Immature natural killer cell (primary cell): ENCODE data around the gene ETV6. TPM values are rescaled to one million over a fixed set of nuclear protein-coding genes. Genes with fewer than 3 reads are reported as not detected.

ENCODE experiments used
- DNase-seq, 3 donors: peaks; one replicate each; pipeline ENCODE4 v3.0.0; 2022; ENCODE audit warnings: mixed read lengths in 1 of 3
- H3K27ac Mint-ChIP-seq, 6 donors: one replicate each; pipeline ENCODE4 v1.8.0; 2020; ENCODE audit warnings: mixed read lengths in 6 of 6, mild to moderate bottlenecking in 5 of 6, inconsistent platforms in 4 of 6, moderate library complexity in 3 of 6
- H3K27me3 Mint-ChIP-seq, 3 donors: one replicate each; pipeline ENCODE4 v1.8.0; 2020 to 2021; ENCODE audit warnings: low read depth in 3 of 3, mild to moderate bottlenecking in 3 of 3, mixed read lengths in 3 of 3, moderate library complexity in 3 of 3, inconsistent platforms in 1 of 3
- H3K36me3 Mint-ChIP-seq, 3 donors: one replicate each; pipeline ENCODE4 v1.8.0; 2020; ENCODE audit warnings: mixed read lengths in 3 of 3, inconsistent platforms in 2 of 3, mild to moderate bottlenecking in 2 of 3
- H3K4me1 Mint-ChIP-seq, 2 donors: one replicate each; pipeline ENCODE4 v1.8.0; 2020; ENCODE audit warnings: inconsistent platforms in 2 of 2, mild to moderate bottlenecking in 2 of 2, mixed read lengths in 2 of 2, moderate library complexity in 1 of 2
- H3K4me3 Mint-ChIP-seq, 5 donors: one replicate each; pipeline ENCODE4 v1.8.0; 2020; ENCODE audit warnings: mild to moderate bottlenecking in 5 of 5, mixed read lengths in 5 of 5, inconsistent platforms in 3 of 5, moderate library complexity in 3 of 5
- H3K9me3 Mint-ChIP-seq, 6 donors: one replicate each; pipeline ENCODE4 v1.8.0; 2020; ENCODE audit warnings: mild to moderate bottlenecking in 6 of 6, mixed read lengths in 6 of 6, inconsistent platforms in 4 of 6, moderate library complexity in 3 of 6
- polyA plus RNA-seq, 3 donors: library from polyadenylated mRNA; unstranded; fragments of 300-500 nt; fragmentation: Illumina TruSeq; gene quantifications; one replicate each; pipeline ENCODE4 v1.2.3, GENCODE V29; 2021

Gene ETV6
- polyA plus RNA-seq, 3 donors from 2014 or later, result 3.0 to 5.4 (median 3.2) TPM

- H3K4me3 Mint-ChIP-seq, result no peak overlapping the region
- H3K27ac Mint-ChIP-seq, result peak overlapping the region in 1 of 6 donors; percentile 30
- peaks cover 0 to 15% (median 10%) of the 10 kb centered on the region in 3 donors for H3K36me3 Mint-ChIP-seq
These were observed 145.3 kb downstream of the ETV6 start for GRCh38 chr12:11794751-11795150.

GRCh38 chr12:11795192-11795912 lies 145.9 kb downstream of the ETV6 start:
- Mint-ChIP-seq H3K36me3 (peaks cover 0 to 10% (median 10%) of the 10 kb centered on the region in 3 donors), H3K27ac (no peak overlapping the region), H3K27me3 (peaks cover 0 to 2% (median 0%) of the 10 kb centered on the region in 3 donors), H3K9me3 (no peaks in the 10 kb centered on the region), H3K4me3 (no peak overlapping the region), H3K4me1 (peaks cover 40 to 81% of the 10 kb centered on the region in 2 donors)
- no peak for DNase-seq

More at GRCh38 chr12:11794751-11795150, 145.3 kb downstream of the ETV6 start:
- Mint-ChIP-seq H3K9me3 (no peaks in the 10 kb centered on the region), H3K27me3 (peaks cover 0 to 2% (median 0%) of the 10 kb centered on the region in 3 donors), H3K4me1 (peaks cover 39 to 86% of the 10 kb centered on the region in 2 donors)
- no peak for DNase-seq

GRCh38 chr12:11795913-11796459 lies 146.5 kb downstream of the ETV6 start:
- peak overlapping the region in 1 of 6 donors; percentile 7 for H3K27ac Mint-ChIP-seq
- H3K9me3 Mint-ChIP-seq, result no peaks in the 10 kb centered on the region
- peaks cover 0 to 10% (median 9%) of the 10 kb centered on the region in 3 donors for H3K36me3 Mint-ChIP-seq
- no peak overlapping the region for H3K4me3 Mint-ChIP-seq
- H3K4me1 Mint-ChIP-seq, result peaks cover 46 to 82% of the 10 kb centered on the region in 2 donors
- H3K27me3 Mint-ChIP-seq, result peaks cover 0 to 2% (median 0%) of the 10 kb centered on the region in 3 donors
- no peak for DNase-seq

GRCh38 chr12:11797317-11797913 lies 147.9 kb downstream of the ETV6 start:
- no peak overlapping the region for H3K27ac Mint-ChIP-seq
- peaks cover 58 to 84% of the 10 kb centered on the region in 2 donors for H3K4me1 Mint-ChIP-seq
- H3K27me3 Mint-ChIP-seq, result no peaks in the 10 kb centered on the region
- H3K9me3 Mint-ChIP-seq, result no peaks in the 10 kb centered on the region
- H3K36me3 Mint-ChIP-seq, result no peaks in the 10 kb centered on the region
- no peak overlapping the region for H3K4me3 Mint-ChIP-seq
- no peak for DNase-seq

- Mint-ChIP-seq H3K27ac (peak overlapping the region in 2 of 6 donors; percentile 40 to 54), H3K4me3 (no peak overlapping the region), H3K27me3 (no peaks in the 10 kb centered on the region), H3K9me3 (no peaks in the 10 kb centered on the region), H3K4me1 (peaks cover 58 to 91% of the 10 kb centered on the region in 2 donors), H3K36me3 (no peaks in the 10 kb centered on the region)
- DNase-seq, result no peak
These were observed 148.7 kb downstream of the ETV6 start for GRCh38 chr12:11798006-11798708.

- no peak for DNase-seq
- Mint-ChIP-seq H3K4me1 (peaks cover 52 to 85% of the 10 kb centered on the region in 2 donors), H3K4me3 (peak overlapping the region in 2 of 5 donors; percentile 3 to 12), H3K9me3 (no peaks in the 10 kb centered on the region), H3K27me3 (no peaks in the 10 kb centered on the region), H3K36me3 (peaks cover 0 to 1% (median 0%) of the 10 kb centered on the region in 3 donors), H3K27ac (peak overlapping the region in 2 of 6 donors; percentile 40 to 42)
These were observed 149.5 kb downstream of the ETV6 start for GRCh38 chr12:11798856-11799501.

- no peaks in the 10 kb centered on the region for H3K9me3 Mint-ChIP-seq
- DNase-seq, result no peak
- peaks cover 0 to 6% (median 3%) of the 10 kb centered on the region in 3 donors for H3K36me3 Mint-ChIP-seq
- no peak overlapping the region for H3K4me3 Mint-ChIP-seq
- H3K27me3 Mint-ChIP-seq, result no peaks in the 10 kb centered on the region
- H3K4me1 Mint-ChIP-seq, result peaks cover 47 to 80% of the 10 kb centered on the region in 2 donors
- H3K27ac Mint-ChIP-seq, result no peak overlapping the region
These were observed 150.0 kb downstream of the ETV6 start for GRCh38 chr12:11799502-11799873.

- Mint-ChIP-seq H3K27me3 (no peaks in the 10 kb centered on the region), H3K27ac (peak overlapping the region in 1 of 6 donors; percentile 11), H3K4me1 (peaks cover 40 to 64% of the 10 kb centered on the region in 2 donors), H3K9me3 (no peaks in the 10 kb centered on the region), H3K4me3 (no peak overlapping the region), H3K36me3 (peaks cover 4 to 6% (median 5%) of the 10 kb centered on the region in 3 donors)
- no peak for DNase-seq
These were observed 152.2 kb downstream of the ETV6 start for GRCh38 chr12:11801643-11802042.

- peaks cover 22 to 48% of the 10 kb centered on the region in 2 donors for H3K4me1 Mint-ChIP-seq
These were observed 154.7 kb downstream of the ETV6 start for GRCh38 chr12:11804130-11804529.

GRCh38 chr12:11805043-11805442 lies 155.6 kb downstream of the ETV6 start:
- Mint-ChIP-seq H3K27me3 (peaks cover 0 to 2% (median 0%) of the 10 kb centered on the region in 3 donors), H3K27ac (no peak overlapping the region), H3K9me3 (no peaks in the 10 kb centered on the region), H3K4me3 (no peak overlapping the region), H3K36me3 (peaks cover 4 to 6% (median 5%) of the 10 kb centered on the region in 3 donors), H3K4me1 (peaks cover 19 to 40% of the 10 kb centered on the region in 2 donors)
- DNase-seq, result no peak

More at GRCh38 chr12:11804130-11804529, 154.7 kb downstream of the ETV6 start:
- Mint-ChIP-seq H3K9me3 (no peaks in the 10 kb centered on the region), H3K36me3 (peaks cover 4 to 6% (median 5%) of the 10 kb centered on the region in 3 donors), H3K4me3 (no peak overlapping the region), H3K27me3 (peaks cover 0 to 2% (median 0%) of the 10 kb centered on the region in 3 donors), H3K27ac (no peak overlapping the region)
- no peak for DNase-seq

GRCh38 chr12:11805680-11806079 lies 156.2 kb downstream of the ETV6 start:
- peaks cover 0 to 2% (median 0%) of the 10 kb centered on the region in 3 donors for H3K27me3 Mint-ChIP-seq
- H3K4me1 Mint-ChIP-seq, result peaks cover 15 to 40% of the 10 kb centered on the region in 2 donors
- H3K36me3 Mint-ChIP-seq, result peaks cover 4 to 6% (median 5%) of the 10 kb centered on the region in 3 donors
- no peak overlapping the region for H3K4me3 Mint-ChIP-seq
- no peak overlapping the region for H3K27ac Mint-ChIP-seq
- DNase-seq, result no peak
- no peaks in the 10 kb centered on the region for H3K9me3 Mint-ChIP-seq

GRCh38 chr12:11807458-11807857 lies 158.0 kb downstream of the ETV6 start:
- Mint-ChIP-seq H3K4me1 (peaks cover 6 to 28% of the 10 kb centered on the region in 2 donors), H3K4me3 (no peak overlapping the region), H3K9me3 (no peaks in the 10 kb centered on the region), H3K27ac (no peak overlapping the region), H3K27me3 (peaks cover 0 to 2% (median 2%) of the 10 kb centered on the region in 3 donors), H3K36me3 (peaks cover 4 to 6% (median 5%) of the 10 kb centered on the region in 3 donors)
- no peak for DNase-seq

- DNase-seq, result no peak
- no peak overlapping the region for H3K27ac Mint-ChIP-seq
- no peaks in the 10 kb centered on the region for H3K9me3 Mint-ChIP-seq
- peaks cover 19 to 34% of the 10 kb centered on the region in 2 donors for H3K4me1 Mint-ChIP-seq
- H3K36me3 Mint-ChIP-seq, result peaks cover 4 to 5% (median 5%) of the 10 kb centered on the region in 3 donors
- no peak overlapping the region for H3K4me3 Mint-ChIP-seq
- H3K27me3 Mint-ChIP-seq, result peaks cover 0 to 2% (median 2%) of the 10 kb centered on the region in 3 donors
These were observed 159.5 kb downstream of the ETV6 start for GRCh38 chr12:11808931-11809330.
